ENCODE data around the gene KITLG.
"Not testable (repeated sequence)": the region's sequence is repeated elsewhere in the genome, so short reads cannot be mapped to it uniquely, and the experiment has no call there.

Gene KITLG

DNA sequence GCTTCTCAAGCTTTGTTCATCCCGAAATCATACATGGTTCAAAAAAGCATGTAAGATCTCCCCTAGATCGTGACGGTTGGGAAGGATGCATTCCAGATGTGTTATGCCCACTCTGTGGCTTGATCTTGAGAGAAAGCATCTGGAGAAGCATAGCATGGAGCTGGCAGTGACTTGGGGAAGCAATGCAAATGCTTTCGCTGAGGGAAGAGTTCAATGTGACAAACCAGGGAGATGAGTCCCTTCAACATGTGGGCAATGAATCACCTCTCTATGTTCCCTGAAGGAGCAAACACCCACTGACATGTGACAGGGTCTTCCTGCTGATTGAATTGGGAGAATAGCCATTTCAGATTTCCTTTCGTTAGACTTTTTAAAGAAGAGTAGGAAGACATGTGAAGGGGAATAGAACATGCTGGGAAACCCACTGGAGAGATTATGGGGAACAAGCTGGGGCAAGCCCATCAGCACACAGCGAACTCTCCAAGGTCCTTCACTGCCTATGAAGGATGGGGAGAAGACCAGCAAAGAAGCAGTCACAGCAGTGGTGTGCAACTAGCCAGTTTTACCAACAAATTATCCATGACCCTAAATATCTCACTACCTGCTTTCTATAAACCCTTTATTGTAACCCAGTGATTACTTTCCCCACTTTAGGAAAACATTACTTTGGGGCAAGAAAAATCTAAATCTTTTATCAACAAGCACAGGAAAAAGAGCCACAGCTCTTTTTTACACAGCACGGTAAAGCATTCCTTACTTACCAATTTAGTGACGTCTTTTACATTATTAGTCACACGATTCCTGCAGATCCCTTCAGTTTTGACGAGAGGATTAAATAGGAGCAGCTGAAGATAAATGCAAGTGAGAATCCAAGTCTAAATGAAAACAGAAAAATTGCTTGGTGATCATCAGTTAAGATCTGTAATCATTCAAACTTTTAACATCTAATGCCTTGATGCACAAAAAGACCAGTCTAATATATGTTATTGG, 35.0 kb downstream of the KITLG start:
- no peak for DNase-seq

DNA sequence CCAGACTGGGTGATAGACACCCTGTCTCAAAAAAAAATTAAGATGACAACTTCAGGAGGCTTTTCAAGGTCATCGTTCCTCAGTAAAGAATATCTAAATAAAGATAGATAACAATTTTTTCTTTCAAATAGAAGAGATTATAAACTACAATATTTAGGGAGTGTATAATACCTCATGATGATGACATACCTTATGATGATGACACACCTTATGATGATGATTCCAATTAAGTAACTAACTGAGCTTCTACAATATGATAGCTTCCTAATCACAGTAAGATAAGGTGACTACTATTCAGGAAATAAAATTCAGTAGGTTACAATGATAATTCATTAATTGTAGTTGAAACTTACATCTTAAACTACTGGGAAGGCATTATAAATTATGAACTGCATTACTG, 40.4 kb downstream of the KITLG start:
- no peak for DNase-seq

DNA sequence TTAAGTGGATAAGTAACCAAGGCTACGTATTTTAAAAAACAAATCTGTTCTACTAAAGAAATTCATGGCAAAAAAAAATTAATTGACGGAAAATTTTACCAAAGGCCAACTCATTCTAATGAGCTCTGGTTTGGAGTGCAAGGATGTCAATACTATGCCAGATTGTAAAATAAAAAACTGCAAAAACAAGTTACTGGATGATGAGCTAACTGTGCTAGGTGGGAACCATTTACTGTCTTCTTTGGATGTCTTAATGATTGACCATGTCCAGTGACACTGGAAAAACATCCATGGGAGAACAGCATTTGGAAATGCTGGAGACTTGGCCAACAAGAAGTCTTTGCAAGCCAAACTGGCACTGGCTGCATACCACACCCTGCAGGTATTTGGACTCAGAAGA, 41.6 kb downstream of the KITLG start:
- DNase-seq = no peak

DNA sequence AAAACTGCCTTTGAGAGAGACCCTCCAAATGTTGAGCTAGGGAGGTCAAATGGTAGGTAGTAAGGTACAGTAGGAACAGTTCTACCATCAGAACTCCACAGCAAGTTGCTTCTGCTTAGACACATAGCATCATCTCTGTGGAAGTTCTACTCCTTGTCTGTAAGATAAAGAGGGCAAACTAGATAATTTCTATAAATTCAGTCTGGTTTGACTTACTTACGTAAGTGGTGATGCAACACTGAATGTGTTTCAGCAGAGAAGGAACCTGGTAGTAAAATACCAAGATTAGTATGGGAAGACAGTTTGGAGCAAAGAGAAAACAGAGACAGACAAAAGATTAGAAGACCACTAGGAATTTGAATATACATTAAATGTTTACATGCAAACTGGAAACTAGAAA, 42.0 kb downstream of the KITLG start:
- DNase-seq = no peak

DNA sequence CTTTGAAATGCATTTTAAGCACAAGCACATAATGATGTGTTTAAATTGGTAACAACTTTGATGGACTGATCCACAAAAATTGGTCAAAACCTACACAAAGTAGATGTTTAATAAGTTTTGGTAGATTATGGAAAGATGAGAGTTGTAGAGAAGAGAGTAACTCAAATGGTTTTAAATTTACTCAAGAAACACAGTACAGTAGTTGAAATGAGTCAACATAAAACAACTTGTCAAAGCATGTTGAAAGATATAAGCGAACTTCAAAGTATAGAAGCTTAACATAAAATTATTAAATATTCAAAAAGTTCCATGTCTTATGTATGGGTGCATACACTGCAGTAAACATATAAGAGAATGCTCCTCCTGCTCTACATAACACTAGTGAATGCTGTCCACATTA, 49.4 kb downstream of the KITLG start:
- no peak for DNase-seq

DNA sequence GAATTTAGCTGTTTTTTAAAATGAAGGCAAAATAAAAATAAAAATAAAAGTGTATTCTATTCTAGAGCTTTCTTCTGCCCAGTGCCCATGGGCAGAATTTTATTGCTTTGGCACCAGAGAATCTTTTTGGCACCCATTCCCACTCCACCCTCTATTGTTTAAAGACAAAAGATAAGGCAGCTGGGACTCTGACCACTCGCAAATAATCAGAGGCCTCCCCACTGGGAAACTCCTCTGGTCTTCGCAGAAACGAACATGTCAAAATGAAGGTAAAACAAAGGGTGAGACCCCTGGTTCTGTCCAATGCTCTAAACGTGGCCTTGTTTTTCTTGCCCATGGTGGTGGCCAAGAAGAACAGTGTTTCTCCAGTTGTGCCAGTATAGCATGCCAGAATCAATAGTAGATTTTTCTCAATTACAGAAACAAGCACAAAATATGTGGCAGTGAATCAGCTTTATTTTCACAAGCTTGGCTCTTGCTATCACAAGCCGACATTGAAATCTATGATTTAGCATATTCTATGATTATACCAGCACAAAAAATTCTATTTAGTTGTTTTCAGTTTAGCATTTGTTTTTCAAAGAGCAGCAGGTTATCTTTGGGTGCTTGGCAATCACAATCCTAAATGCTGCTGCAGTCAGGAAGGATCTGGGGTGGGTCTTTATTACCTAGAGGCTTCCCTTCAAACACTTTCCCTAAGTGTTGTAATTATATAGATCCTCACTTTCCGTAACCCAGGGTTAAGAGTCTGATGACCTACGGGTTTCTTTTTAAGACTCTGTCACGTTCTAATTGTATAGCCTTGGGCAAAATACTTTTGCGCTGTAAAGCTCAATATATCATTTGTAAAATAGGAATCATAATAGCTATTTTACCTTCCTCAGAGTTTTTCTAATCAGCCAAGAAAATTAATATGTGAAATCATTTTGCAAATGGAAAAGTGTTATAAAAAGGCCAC, 50.5 kb downstream of the KITLG start:
- DNase-seq = no peak

DNA sequence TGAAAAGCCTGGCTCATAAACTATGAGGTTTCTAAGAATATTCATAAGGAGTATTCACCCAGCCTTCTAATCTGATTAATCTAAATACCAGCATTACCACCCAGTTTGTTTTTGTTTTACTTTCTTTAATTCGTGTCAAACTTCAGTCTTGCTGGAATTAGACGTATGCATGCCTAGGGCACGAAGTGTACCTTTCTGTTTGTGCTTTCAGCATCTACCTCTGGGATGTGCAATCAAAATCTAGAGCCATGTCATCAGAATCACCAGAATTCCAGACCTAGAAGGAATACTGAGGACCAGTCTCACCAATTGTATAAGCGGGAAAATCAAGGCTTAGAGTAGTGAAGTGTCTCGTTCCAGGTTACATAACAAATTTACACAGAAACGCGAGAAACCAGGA, 57.3 kb downstream of the KITLG start:
- no peak for DNase-seq

DNA sequence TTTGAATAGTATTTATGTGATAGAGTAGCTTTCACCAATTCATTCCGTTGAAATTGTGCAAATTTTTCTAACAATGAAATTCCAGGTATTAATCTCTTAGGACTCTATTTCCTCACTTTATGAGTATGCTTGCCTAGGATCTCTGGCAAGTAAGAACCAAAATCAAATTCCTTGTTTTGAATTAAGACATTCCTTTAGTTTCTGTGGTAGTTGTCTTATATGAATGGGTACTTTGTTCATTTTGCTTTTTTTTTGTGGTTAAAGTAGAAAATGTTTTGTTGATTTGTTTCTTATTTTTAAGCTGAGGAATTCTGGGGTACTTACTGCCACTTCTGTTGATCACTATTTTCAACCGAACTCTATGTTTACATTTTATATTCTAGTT, 59.8 kb downstream of the KITLG start:
- no peak for DNase-seq

DNA sequence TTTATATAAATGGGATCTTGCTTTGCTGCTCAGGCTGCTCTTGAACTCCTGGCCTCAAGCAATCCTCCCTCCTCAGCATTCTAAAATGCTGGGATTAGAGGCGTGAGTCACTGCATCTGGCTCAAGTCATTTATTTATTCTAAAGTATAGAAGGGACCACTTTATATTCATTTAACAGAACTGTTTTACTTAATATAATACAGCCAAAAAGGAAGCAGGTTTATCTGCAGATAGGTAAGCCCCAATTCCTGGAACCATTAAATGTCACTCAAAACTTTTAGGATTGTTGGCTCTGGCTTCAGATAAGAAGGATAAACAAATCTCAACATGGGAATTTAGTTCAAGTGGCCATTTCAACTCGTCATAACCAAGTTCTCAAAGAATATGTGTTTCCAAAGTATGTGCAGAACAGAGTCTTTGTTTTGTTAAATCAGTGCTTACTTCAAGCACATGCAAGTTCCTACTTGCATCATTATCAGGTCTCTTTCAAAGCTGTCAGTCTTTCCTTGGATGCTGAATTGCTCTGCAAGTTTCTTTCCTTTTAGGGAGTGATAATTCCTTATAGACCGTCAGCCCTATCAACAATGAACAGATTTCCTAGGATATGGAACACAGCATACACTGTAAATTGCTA, 60.4 kb downstream of the KITLG start:
- DNase-seq = no peak

DNA sequence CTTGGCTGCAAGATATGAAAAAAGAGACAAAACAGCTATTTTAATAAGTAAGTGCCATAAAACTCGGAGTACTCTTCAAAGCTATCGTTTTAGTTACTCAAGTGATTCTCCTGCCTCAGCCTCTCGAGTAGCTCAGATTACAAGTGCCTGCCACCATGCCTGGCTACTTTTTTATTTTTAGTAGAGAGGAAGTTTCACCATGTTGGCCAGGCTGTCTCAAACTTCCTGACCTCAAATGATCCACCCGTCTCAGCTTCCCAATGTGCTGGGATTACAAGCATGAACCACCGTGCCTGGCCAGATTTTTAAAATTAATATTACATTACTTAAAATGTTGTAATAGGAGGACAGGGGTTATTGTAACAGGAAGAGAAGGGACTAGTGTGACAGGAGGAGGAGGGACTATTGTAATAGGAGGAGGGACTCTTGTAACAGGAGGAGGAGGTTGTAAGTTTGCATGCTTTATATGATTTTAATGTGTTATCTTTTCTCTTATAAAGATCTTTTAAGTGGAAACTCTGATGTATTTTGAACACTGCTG, 61.3 kb downstream of the KITLG start:
- no peak for DNase-seq

DNA sequence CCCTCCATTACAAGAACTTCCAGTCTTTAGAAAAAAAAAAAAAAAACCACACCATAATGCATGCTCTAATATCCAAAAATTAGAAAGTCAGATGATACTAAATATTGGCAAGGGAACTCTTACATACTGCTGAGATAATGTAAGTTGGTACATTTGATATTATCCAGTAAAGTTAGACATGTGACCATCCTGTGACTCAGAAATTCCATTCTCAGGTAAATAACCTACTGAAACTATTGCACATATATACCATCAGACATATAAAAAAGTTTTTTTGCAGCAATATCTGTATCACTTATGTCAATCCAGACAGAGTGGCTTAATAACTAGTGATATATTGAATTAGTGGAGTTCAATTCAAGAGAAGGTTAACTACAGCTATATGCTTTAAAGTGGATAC, 63.5 kb downstream of the KITLG start:
- DNase-seq = no peak

DNA sequence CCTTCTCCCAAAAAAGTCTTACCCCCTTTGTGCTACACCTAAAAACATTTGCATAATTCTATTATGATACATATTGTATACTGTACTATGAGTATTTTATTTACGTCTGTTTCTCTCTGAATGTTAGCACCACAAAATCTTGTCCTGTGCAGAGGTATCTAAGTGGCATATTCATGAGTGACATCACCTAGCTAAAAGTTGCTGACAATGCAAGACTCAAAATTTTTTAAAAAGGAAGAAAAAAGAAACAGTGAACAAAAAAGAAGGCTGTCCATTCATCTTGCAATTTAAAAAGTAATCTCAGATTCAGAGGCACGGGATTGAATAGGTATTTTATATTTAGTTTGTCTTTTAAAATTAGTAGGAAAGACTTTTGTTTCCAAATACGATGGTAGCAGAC, 69.4 kb downstream of the KITLG start:
- DNase-seq = no peak

DNA sequence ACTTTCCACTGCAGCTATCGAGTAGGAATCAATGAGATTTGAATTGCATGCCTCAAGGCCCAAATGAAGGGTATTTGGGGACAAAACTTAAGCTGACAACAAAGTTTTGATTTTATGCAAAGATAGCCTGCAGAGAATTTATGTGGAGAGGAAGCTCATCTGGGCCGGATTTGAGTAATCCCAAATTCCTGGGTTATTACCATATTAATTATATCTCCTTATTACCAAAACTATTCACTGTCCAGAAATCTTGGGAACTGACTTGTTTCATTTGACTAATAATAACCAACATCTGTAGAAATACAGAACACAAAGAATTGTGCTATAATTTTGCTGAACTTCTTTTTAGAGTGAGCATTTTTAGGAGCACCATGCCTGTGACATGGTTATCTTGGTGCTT, 70.4 kb downstream of the KITLG start:
- DNase-seq = no peak

DNA sequence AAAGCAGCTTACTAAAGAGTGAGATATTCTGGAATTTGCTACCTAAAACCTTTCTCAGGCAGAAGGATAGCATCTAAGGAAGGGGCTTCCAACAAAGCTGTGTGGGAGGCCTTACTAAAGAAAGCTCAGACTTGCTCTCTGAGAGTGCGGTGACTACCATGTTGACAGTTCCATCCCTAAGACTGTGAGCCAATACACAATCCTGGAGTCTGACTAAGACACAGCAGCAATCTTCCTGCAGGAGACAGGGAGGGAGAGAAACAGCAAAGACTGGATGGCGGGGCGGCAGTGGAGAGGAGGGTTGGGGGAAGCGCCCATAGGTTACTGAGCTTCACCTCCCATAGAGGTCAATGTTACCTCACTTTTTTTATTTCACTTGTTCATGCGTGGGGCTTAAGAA, 70.9 kb downstream of the KITLG start:
- DNase-seq = no peak

DNA sequence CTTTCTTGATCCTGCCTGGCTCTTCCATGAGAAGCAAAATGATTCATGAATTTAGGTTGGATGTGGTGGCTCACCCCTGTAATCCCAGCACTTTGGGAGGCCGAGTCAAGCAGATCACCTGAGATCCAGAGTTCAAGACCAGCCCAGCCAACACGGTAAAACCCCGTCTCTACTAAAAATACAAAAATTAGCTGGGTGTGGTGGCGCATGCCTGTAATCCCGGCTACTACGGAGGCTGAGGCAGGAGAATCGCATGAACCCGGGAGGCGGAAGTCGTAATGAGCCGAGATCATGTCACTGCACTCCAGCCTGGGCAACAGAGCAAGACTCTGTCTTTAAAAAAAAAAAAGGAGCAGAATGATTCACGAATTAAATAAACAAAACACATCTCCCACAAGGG, 72.4 kb downstream of the KITLG start:
- DNase-seq = not testable (repeated sequence)

DNA sequence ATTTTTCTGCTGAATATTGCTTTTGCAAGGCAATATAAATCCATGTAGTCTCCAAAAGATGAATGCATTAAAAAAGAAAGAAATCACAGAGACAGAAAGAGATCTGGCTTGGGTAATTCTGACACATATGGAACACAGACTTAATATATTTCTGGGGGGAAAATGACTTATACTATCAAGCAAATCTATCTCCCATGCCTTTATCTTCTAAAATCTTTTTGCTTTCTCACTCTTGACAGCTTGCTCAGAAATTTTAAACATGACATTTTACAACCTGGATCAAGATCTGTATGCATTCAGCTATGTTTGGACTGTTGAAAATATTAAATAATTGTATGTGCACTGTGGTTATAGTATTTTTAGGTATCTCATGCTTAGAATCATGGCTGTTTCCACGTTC, 73.0 kb downstream of the KITLG start:
- DNase-seq = no peak

DNA sequence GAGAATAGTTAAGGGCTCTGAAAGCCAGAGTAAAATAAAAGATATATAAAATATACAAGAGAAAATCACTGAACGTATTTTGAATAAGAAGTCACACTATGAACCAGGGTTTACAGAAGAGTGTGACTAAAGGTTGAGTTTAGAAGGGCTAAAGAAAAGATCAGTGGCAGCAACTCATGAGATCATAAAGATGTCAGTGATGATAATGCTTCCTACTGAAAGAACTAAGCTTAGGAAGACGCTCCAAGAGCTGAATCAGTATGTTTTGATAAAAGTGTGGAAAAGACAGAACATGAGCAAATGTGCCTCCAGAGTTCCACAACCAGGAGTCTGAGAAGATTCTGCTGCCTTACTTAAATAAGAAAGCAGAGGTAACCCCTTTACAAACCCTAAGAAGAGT, 74.6 kb downstream of the KITLG start:
- no peak for DNase-seq

DNA sequence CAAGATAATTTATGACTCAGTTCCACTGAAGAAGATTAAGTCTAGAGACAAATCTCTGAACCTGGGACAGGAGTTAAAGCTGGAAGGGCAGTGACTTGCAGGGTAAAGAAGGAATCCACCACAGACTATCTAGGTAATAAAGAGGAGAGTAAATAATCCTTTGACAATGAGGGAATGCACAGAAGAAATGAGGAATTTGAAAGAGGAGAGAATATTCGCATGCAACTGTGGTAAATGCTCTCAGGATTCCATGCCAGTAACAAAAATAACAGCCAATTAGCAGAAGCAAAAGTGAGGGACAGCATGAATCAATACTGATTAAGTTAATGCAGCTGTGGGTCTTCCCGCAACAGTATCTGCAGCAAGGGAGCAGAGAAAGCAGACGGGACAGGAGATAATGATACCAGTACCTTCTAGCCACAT, 77.0 kb downstream of the KITLG start:
- DNase-seq = no peak

DNA sequence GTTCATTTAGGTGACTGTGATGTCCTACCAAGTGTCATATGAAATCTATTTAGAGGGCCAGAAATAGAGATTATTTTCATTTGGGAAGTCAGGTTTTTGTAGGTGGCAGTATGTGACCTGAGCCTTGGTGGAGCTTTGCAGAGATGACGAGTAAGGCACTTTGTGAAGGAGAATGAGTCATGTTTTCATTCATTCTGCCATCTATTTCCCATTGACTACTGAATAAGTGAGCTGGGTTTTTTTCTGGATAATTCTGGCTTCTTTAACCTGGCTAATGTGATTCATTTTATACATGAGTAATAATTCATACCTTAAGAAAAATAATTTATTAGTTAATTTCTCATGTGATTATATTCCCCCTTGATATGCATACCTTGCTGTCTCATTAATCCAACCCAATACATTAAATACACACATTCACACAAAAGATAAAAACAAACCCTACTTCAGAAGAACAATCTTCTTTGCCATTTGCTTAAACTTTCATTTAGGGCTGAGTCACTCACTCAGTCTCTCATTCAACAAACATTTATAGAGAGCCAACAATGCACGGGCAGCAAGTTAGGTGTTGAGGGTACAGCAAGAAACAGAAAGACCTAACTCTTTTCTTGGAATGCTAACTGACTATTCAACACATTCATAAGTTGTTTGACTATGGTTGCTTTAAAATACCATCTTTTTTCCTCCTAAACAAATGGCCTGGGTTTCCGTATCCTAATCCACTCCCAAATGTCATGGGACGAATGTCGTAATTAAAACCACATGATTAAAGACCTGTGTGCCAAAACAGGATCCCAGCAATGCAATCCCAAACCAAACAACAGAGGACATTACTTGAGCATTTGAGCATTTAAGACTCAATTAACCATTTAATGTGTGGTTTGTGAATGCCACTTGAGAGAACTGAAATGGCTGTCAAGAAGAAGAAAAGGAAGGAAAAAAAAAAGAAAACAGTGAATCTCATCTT, 78.0 kb downstream of the KITLG start:
- DNase-seq = no peak

DNA sequence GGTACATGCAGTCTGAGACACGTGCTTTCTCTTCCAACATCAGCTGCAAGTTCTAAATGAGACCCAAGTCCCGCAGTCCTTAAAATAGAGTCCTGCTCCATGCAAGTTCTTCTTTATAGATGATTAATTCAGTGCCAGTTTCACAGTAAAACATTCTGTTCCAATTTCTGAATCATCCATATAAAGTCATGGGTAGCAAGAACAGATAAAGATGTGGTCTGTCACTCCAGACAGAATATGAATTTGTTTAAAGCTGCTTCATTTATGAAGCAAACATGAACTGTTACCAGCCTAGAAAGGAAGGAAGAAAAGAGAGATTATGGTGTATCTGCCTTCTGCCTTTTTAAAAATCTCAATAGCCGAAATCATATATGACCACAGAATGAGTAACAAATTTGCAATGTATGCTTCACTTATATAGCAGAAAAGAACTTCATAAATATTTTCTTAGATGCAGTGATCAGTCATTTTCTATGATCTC, 83.3 kb downstream of the KITLG start:
- no peak for DNase-seq

DNA sequence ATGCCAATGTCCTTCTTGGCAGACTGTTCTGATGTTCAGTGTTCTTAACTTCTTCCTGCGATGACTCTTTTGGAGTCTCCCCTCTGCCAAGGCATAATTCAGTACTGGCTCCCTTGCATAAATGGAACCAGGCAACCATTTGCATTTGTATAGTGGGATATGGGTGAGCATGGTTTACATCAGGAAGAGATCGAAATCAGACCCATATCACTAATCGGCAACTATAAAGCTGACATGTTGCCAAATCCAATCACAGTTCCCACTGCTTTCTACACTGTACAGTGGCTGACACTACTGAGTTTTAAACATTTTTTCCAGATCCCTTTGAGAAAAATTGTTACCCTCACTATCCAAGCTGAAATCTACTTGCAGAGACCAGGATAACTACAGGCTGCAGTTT, 83.8 kb downstream of the KITLG start:
- no peak for DNase-seq
